CD4-positive, CD25-positive, alpha-beta regulatory T cell (primary cell): ENCODE data around the gene WDR47. TPM values are rescaled to one million over a fixed set of nuclear protein-coding genes. Genes with fewer than 3 reads are reported as not detected.
"Not testable (repeated sequence)": the region's sequence is repeated elsewhere in the genome, so short reads cannot be mapped to it uniquely, and the experiment has no call there.

ENCODE experiments used
- ATAC-seq, 2 donors: fragments of 150-1000 bp; cut with Tn5 transposase; one replicate each; pipeline ENCODE4 v1.10.0; 2021; ENCODE audit warnings: low read depth in 2 of 2, moderate number of reproducible peaks in 2 of 2, moderate library complexity in 1 of 2
- DNase-seq, 3 donors: peaks; one replicate each; pipeline versions ENCODE4 v3.0.0 to v3.0.0-alpha.2; 2012 to 2022; ENCODE audit warnings: mixed read lengths in 1 of 3
- H3K27ac ChIP-seq: one replicate; pipeline ENCODE4 v1.7.0; 2013; ENCODE audit warnings: mild to moderate bottlenecking, low read length; ENCODE audit not compliant: insufficient read depth, poor library complexity, severe bottlenecking
- H3K27me3 ChIP-seq: one replicate; pipeline ENCODE4 v1.7.0; 2013; ENCODE audit warnings: low read length; ENCODE audit not compliant: control insufficient read depth, insufficient read depth
- H3K36me3 ChIP-seq: one replicate; pipeline ENCODE4 v1.7.0; 2013; ENCODE audit warnings: mild to moderate bottlenecking, low read length, moderate library complexity; ENCODE audit not compliant: control insufficient read depth, insufficient read depth
- H3K4me1 ChIP-seq: 2 replicates; pipeline ENCODE4 v1.7.0; 2013; ENCODE audit warnings: mild to moderate bottlenecking, low read length; ENCODE audit not compliant: insufficient read depth, control insufficient read depth, poor library complexity, severe bottlenecking
- H3K4me3 ChIP-seq: one replicate; pipeline ENCODE4 v1.7.0; 2013; ENCODE audit warnings: low read depth, mild to moderate bottlenecking, low read length, moderate library complexity
- H3K9me3 ChIP-seq, 2 experiments: 1 replicate in 1 of 2; 2 replicates in 1 of 2; pipeline ENCODE4 v1.7.0; 2013; ENCODE audit warnings: low read length in 2 of 2, mild to moderate bottlenecking in 1 of 2, moderate library complexity in 1 of 2; ENCODE audit not compliant: control insufficient read depth in 2 of 2
- H3K27ac Mint-ChIP-seq, 3 donors: one replicate each; pipeline ENCODE4 v1.8.0; 2020 to 2022; ENCODE audit warnings: mild to moderate bottlenecking in 3 of 3, mixed read lengths in 3 of 3, moderate library complexity in 2 of 3
- H3K27me3 Mint-ChIP-seq: one replicate; pipeline ENCODE4 v1.8.0; 2022; ENCODE audit warnings: mild to moderate bottlenecking, mixed read lengths
- H3K36me3 Mint-ChIP-seq: one replicate; pipeline ENCODE4 v1.8.0; 2020; ENCODE audit warnings: mixed read lengths
- H3K4me1 Mint-ChIP-seq, 4 donors: one replicate each; pipeline ENCODE4 v1.8.0; 2020 to 2022; ENCODE audit warnings: mixed read lengths in 4 of 4, mild to moderate bottlenecking in 1 of 4
- H3K4me3 Mint-ChIP-seq, 4 donors: one replicate each; pipeline ENCODE4 v1.8.0; 2020 to 2022; ENCODE audit warnings: mild to moderate bottlenecking in 4 of 4, mixed read lengths in 4 of 4, moderate library complexity in 3 of 4
- H3K9me3 Mint-ChIP-seq, 7 donors: one replicate each; pipeline ENCODE4 v1.8.0; 2020 to 2022; ENCODE audit warnings: mixed read lengths in 7 of 7, mild to moderate bottlenecking in 3 of 7, moderate library complexity in 2 of 7
- polyA plus RNA-seq, 4 donors: library from polyadenylated mRNA; unstranded; fragments of 300-500 nt; fragmentation: Illumina TruSeq; gene quantifications; one replicate each; pipeline ENCODE4 v1.2.3, GENCODE V29; 2021
- total RNA-seq: library from RNA; stranded (reverse); gene quantifications from one replicate; pipeline ENCODE4 v1.2.3, GENCODE V29; 2022

WDR47 gene
- total and polyA plus RNA-seq, 5 donors from 2014 or later: 5.3 to 15.6 (median 6.4) TPM

- Histone ChIP-seq H3K4me3 (no peak overlapping the region), H3K27me3 (no peaks in the 10 kb centered on the region), H3K27ac (no peak overlapping the region), H3K4me1 (no peaks in the 10 kb centered on the region), H3K9me3 (no peaks in the 10 kb centered on the region), H3K36me3 (no peaks in the 10 kb centered on the region)
- Mint-ChIP-seq H3K27ac (no peak overlapping the region), H3K9me3 (no peaks in the 10 kb centered on the region), H3K4me1 (peaks cover 0 to 5% (median 2%) of the 10 kb centered on the region in 4 donors), H3K27me3 (no peaks in the 10 kb centered on the region), H3K36me3 (peaks cover 7% of the 10 kb centered on the region), H3K4me3 (no peak overlapping the region)
- ATAC-seq (no peak), DNase-seq (no peak)
Observed at GRCh38 chr1:109025694-109026093, 16.2 kb downstream of the WDR47 start.

- DNase-seq: no peak
- Histone ChIP-seq H3K4me1 (no peaks in the 10 kb centered on the region), H3K4me3 (no peak overlapping the region), H3K27ac (no peak overlapping the region), H3K36me3 (no peaks in the 10 kb centered on the region), H3K27me3 (no peaks in the 10 kb centered on the region), H3K9me3 (no peaks in the 10 kb centered on the region)
- Mint-ChIP-seq H3K4me3 (no peak overlapping the region), H3K4me1 (peaks cover 0 to 5% (median 0%) of the 10 kb centered on the region in 4 donors), H3K9me3 (no peaks in the 10 kb centered on the region), H3K27ac (peak overlapping the region in 1 of 3 donors; percentile 56), H3K27me3 (no peaks in the 10 kb centered on the region), H3K36me3 (peaks cover 10% of the 10 kb centered on the region)
- no peak for ATAC-seq
Observed at GRCh38 chr1:109024646-109025045, 17.3 kb downstream of the WDR47 start.

GRCh38 chr1:109020693-109021257 lies 21.1 kb downstream of the WDR47 start:
- H3K4me1 ChIP-seq: no peaks in the 10 kb centered on the region
- Mint-ChIP-seq H3K4me3 (no peak overlapping the region), H3K36me3 (peaks cover 28% of the 10 kb centered on the region), H3K4me1 (peaks cover 0 to 5% (median 0%) of the 10 kb centered on the region in 4 donors), H3K27ac (no peak overlapping the region), H3K9me3 (peaks cover 0 to 10% (median 0%) of the 10 kb centered on the region in 7 donors), H3K27me3 (no peaks in the 10 kb centered on the region)
- H3K27ac ChIP-seq: no peak overlapping the region
- peaks cover 14% of the 10 kb centered on the region for H3K36me3 ChIP-seq
- ATAC-seq (no peak), DNase-seq (no peak)
- peaks cover 3 to 9% of the 10 kb centered on the region in 2 experiments for H3K9me3 ChIP-seq
- no peaks in the 10 kb centered on the region for H3K27me3 ChIP-seq
- H3K4me3 ChIP-seq: no peak overlapping the region

- not testable (repeated sequence) for H3K27ac ChIP-seq, H3K9me3 ChIP-seq, ATAC-seq, H3K4me1 Mint-ChIP-seq, H3K4me3 Mint-ChIP-seq, DNase-seq, H3K27me3 Mint-ChIP-seq, H3K27ac Mint-ChIP-seq, H3K4me1 ChIP-seq, H3K27me3 ChIP-seq, H3K4me3 ChIP-seq
- H3K36me3 ChIP-seq: peaks cover 21% of the 10 kb centered on the region
- Mint-ChIP-seq H3K9me3 (peaks cover 0 to 10% (median 0%) of the 10 kb centered on the region in 7 donors), H3K36me3 (peaks cover 39% of the 10 kb centered on the region)
Observed at GRCh38 chr1:109017719-109018118, 24.2 kb downstream of the WDR47 start.

GRCh38 chr1:109017134-109017533 lies 24.8 kb downstream of the WDR47 start:
- ATAC-seq: no peak
- H3K27me3 ChIP-seq: no peaks in the 10 kb centered on the region

GRCh38 chr1:109011335-109011734 lies 30.6 kb downstream of the WDR47 start:
- peaks cover 33% of the 10 kb centered on the region for H3K36me3 ChIP-seq
- Mint-ChIP-seq H3K27me3 (no peaks in the 10 kb centered on the region), H3K4me1 (no peaks in the 10 kb centered on the region), H3K36me3 (peaks cover 20% of the 10 kb centered on the region), H3K4me3 (no peak overlapping the region), H3K27ac (no peak overlapping the region), H3K9me3 (peaks cover 0 to under 1% (median 0%) of the 10 kb centered on the region in 7 donors)
- no peak overlapping the region for H3K4me3 ChIP-seq
- DNase-seq (no peak), ATAC-seq (no peak)
- no peak overlapping the region for H3K27ac ChIP-seq
- no peaks in the 10 kb centered on the region for H3K9me3 ChIP-seq
- no peaks in the 10 kb centered on the region for H3K27me3 ChIP-seq
- no peaks in the 10 kb centered on the region for H3K4me1 ChIP-seq

More at GRCh38 chr1:109017134-109017533, 24.8 kb downstream of the WDR47 start:
- H3K4me1 Mint-ChIP-seq: no peaks in the 10 kb centered on the region
- peaks cover 39% of the 10 kb centered on the region for H3K36me3 Mint-ChIP-seq
- peak overlapping the region in 1 of 3 donors; percentile 45 for H3K27ac Mint-ChIP-seq
- Histone ChIP-seq H3K4me3 (no peak overlapping the region), H3K4me1 (no peaks in the 10 kb centered on the region), H3K27ac (no peak overlapping the region), H3K9me3 (peaks cover 3 to 9% of the 10 kb centered on the region in 2 experiments), H3K36me3 (peaks cover 25% of the 10 kb centered on the region)
- no peak for DNase-seq
- no peak overlapping the region for H3K4me3 Mint-ChIP-seq
- no peaks in the 10 kb centered on the region for H3K27me3 Mint-ChIP-seq
- H3K9me3 Mint-ChIP-seq: peaks cover 0 to 10% (median 0%) of the 10 kb centered on the region in 7 donors

GRCh38 chr1:108996622-108997021 lies 45.3 kb downstream of the WDR47 start:
- H3K4me1 ChIP-seq, ATAC-seq, H3K4me3 Mint-ChIP-seq, H3K27ac ChIP-seq, H3K4me3 ChIP-seq, H3K27me3 Mint-ChIP-seq, H3K27me3 ChIP-seq, H3K27ac Mint-ChIP-seq, H3K4me1 Mint-ChIP-seq: not testable (repeated sequence)
- Histone ChIP-seq H3K36me3 (peaks cover 35% of the 10 kb centered on the region), H3K9me3 (peaks cover 6 to 12% of the 10 kb centered on the region in 2 experiments)
- DNase-seq: peak in 1 of 3 donors; percentile 47
- Mint-ChIP-seq H3K36me3 (peaks cover 40% of the 10 kb centered on the region), H3K9me3 (peaks cover 0 to 10% (median 1%) of the 10 kb centered on the region in 7 donors)

- Mint-ChIP-seq H3K36me3 (peaks cover 41% of the 10 kb centered on the region), H3K4me3 (no peak overlapping the region), H3K27me3 (no peaks in the 10 kb centered on the region), H3K27ac (no peak overlapping the region), H3K4me1 (peaks cover 0 to 18% (median 2%) of the 10 kb centered on the region in 4 donors), H3K9me3 (peaks cover 0 to 2% (median 0%) of the 10 kb centered on the region in 7 donors)
- ATAC-seq (no peak), DNase-seq (no peak)
- H3K4me1 ChIP-seq: no peaks in the 10 kb centered on the region
- no peaks in the 10 kb centered on the region for H3K27me3 ChIP-seq
- no peak overlapping the region for H3K27ac ChIP-seq
- H3K9me3 ChIP-seq: no peaks in the 10 kb centered on the region
- peaks cover 21% of the 10 kb centered on the region for H3K36me3 ChIP-seq
- H3K4me3 ChIP-seq: no peak overlapping the region
Observed at GRCh38 chr1:108983114-108983513, 58.8 kb downstream of the WDR47 start.
